OCI-LY7 (cell line): ENCODE measurements around the gene SRCIN1. TPM values are rescaled to one million over a fixed set of nuclear protein-coding genes. Genes with fewer than 3 reads are reported as not detected.

ENCODE experiments used
- total RNA-seq, 2 experiments: library from RNA; depleted of rRNA in 1 of 2; stranded (reverse); fragments of >200 nt in 1 of 2; shearing (Covaris generic) in 1 of 2; gene quantifications; 2 replicates each; pipeline ENCODE4 v1.2.3, GENCODE V29; 2014 to 2022

Gene SRCIN1
- total RNA-seq, 2 experiments from 2014 or later = 1.5 to 4.6 TPM

Other genes with a start within 250 kb of the SRCIN1 start
- gene ARHGAP23, start 177.5 kb downstream of the SRCIN1 start, total RNA-seq (2014; rRNA removed; shearing (Covaris generic)) = 18.6 and 25.4 TPM in 2 replicates
- gene ARHGAP23, start 177.5 kb downstream of the SRCIN1 start, total RNA-seq (2022) = 14.6 and 16.3 TPM in 2 replicates
- gene EPOP, start 69.0 kb upstream of the SRCIN1 start, total RNA-seq (2014; rRNA removed; shearing (Covaris generic)) = 8.3 and 11.8 TPM in 2 replicates
- 21.7 and 27.2 TPM in 2 replicates for gene EPOP, start 69.0 kb upstream of the SRCIN1 start, total RNA-seq (2022)
- gene MLLT6, start 99.3 kb upstream of the SRCIN1 start, total RNA-seq (2014; rRNA removed; shearing (Covaris generic)) = 81.7 and 94.9 TPM in 2 replicates
- gene MLLT6, start 99.3 kb upstream of the SRCIN1 start, total RNA-seq (2022) = 174 and 175 TPM in 2 replicates
- gene CISD3, start 124.4 kb upstream of the SRCIN1 start, total RNA-seq (2014; rRNA removed; shearing (Covaris generic)) = 11.4 and 13.4 TPM in 2 replicates
- gene CISD3, start 124.4 kb upstream of the SRCIN1 start, total RNA-seq (2022) = 24.9 and 25.1 TPM in 2 replicates
- gene PCGF2, start 142.4 kb upstream of the SRCIN1 start, total RNA-seq (2014; rRNA removed; shearing (Covaris generic)) = 8.9 and 12.8 TPM in 2 replicates
- 40.0 and 47.3 TPM in 2 replicates for gene PCGF2, start 142.4 kb upstream of the SRCIN1 start, total RNA-seq (2022)
- gene PSMB3, start 146.8 kb upstream of the SRCIN1 start, total RNA-seq (2014; rRNA removed; shearing (Covaris generic)) = 290 and 348 TPM in 2 replicates
- gene PSMB3, start 146.8 kb upstream of the SRCIN1 start, total RNA-seq (2022) = 231 and 246 TPM in 2 replicates
- gene PIP4K2B, start 193.6 kb upstream of the SRCIN1 start, total RNA-seq (2014; rRNA removed; shearing (Covaris generic)) = 23.6 and 33.0 TPM in 2 replicates
- 37.8 and 38.6 TPM in 2 replicates for gene PIP4K2B, start 193.6 kb upstream of the SRCIN1 start, total RNA-seq (2022)
- gene CWC25, start 219.4 kb upstream of the SRCIN1 start, total RNA-seq (2014; rRNA removed; shearing (Covaris generic)) = 22.2 and 25.4 TPM in 2 replicates
- 26.8 and 30.8 TPM in 2 replicates for gene CWC25, start 219.4 kb upstream of the SRCIN1 start, total RNA-seq (2022)
- gene RPL23, start 247.8 kb upstream of the SRCIN1 start, total RNA-seq (2014; rRNA removed; shearing (Covaris generic)) = 1,289 and 1,881 TPM in 2 replicates
- 1,611 and 1,766 TPM in 2 replicates for gene RPL23, start 247.8 kb upstream of the SRCIN1 start, total RNA-seq (2022)